ENCODE results near the gene COL24A1. TPM values are rescaled to one million over a fixed set of nuclear protein-coding genes. Genes with fewer than 3 reads are reported as not detected.
"Not testable (repeated sequence)": the region's sequence is repeated elsewhere in the genome, so short reads cannot be mapped to it uniquely, and the experiment has no call there.

The COL24A1 gene
- total RNA-seq, 2 donors from 2014 or later: 0.06 to 0.50 TPM

- peak; percentile 94 for ATAC-seq
- intact Hi-C loops (cut with DNase I, micrococcal nuclease): no loop called here
Observed at GRCh38 chr1:86104606-86105532, 51.7 kb downstream of the COL24A1 start.

DNA sequence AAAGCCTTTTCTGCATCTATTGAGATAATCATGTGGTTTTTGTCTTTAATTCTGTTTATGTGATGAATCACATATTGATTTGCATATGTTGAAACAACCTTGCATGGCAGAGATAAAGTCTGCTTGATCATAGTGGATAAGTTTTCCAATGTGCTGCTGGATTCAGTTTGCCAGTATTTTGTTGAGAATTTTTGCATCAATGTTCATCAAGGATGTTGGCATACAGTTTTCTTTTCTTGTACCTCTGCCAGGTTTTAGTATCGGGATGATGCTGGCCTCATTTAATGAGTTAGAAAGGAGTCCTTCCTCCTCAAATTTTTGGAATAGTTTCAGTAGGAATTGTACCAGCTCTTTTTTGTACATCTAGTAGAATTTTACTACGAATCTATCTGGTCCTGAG lies 55.0 kb downstream of the COL24A1 start:
- intact Hi-C loops (cut with DNase I, micrococcal nuclease): no loop called here

More at GRCh38 chr1:86104606-86105532, 51.7 kb downstream of the COL24A1 start:
- DNase-seq: peak; percentile 23 to 40

DNA sequence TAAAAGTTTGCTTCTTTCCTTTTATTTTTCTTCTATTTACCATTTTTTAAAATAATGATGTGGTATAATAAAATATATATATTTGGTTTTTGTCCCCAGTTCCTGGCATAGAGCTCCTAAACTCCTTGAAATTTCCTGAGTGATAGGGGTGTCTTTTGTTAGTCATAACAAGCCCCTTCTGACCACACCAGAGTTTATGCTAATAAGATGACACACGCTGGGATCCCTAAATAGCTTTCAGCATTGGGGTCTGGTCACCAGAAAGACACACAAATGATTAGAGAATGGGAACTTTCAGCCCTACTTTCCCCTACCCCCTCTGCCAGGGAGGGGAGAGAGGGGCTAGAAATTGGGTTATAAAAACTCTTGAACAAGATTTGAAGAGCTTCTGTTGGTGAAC lies 56.2 kb downstream of the COL24A1 start:
- intact Hi-C loops (cut with DNase I, micrococcal nuclease): no loop called here
- ATAC-seq (no peak), DNase-seq (no peak)

More for the DNA sequence above, 55.0 kb downstream of the COL24A1 start:
- DNase-seq (no peak), ATAC-seq (no peak)

DNA sequence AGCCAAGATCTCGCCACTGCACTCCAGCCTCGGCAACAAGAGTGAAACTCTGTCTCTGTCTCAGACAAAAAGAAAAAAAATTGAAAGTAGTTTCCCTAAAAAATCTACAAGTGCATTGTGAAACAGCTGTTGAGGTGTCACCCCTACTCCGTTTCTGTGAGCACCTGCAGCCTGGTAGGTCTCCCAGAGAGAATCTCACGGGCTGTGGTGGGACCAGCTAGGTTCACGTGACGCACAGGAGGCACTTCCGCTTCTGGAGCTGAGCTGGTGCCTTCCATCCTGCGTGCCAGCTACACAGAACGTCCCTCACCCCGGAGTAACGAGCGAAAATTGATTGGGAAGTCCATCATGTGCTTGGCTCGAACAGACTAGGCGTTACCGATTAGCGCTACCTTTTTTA lies 66.8 kb downstream of the COL24A1 start:
- DNase-seq (no peak), ATAC-seq (no peak)
- intact Hi-C loops (cut with DNase I, micrococcal nuclease): no loop called here

- intact Hi-C loops (cut with DNase I, micrococcal nuclease): no loop called here
- DNase-seq (no peak), ATAC-seq (no peak)
Observed at GRCh38 chr1:86085741-86086409, 70.7 kb downstream of the COL24A1 start.

DNA sequence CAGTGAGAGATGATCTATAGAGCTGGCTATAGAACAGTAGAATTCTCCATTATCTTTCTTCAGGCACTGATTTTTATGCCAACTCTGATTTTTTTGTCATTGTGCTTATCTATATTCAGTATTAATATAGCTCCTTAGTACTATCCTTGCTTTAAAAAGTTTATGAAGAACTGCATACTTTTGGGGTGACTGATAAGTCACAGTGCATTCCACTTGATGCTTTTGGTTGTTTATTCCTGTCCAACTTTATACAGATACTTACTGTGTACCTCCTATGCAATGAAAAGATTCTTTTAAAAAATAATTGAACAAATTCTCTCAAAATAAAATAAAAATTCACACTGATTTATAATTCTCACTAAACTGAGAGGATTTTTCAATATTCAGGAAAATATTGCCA lies 71.6 kb downstream of the COL24A1 start:
- no peak for DNase-seq
- intact Hi-C loops (cut with DNase I, micrococcal nuclease): no loop called here
- ATAC-seq: no peak

GRCh38 chr1:86082183-86082582 lies 74.4 kb downstream of the COL24A1 start:
- ATAC-seq (no peak), DNase-seq (no peak)
- intact Hi-C loops (cut with DNase I, micrococcal nuclease): no loop called here

GRCh38 chr1:86072474-86072873 lies 84.1 kb downstream of the COL24A1 start:
- ATAC-seq; intact Hi-C loops (cut with DNase I, micrococcal nuclease); DNase-seq: not testable (repeated sequence)

GRCh38 chr1:86071870-86072269 lies 84.7 kb downstream of the COL24A1 start:
- ATAC-seq; intact Hi-C loops (cut with DNase I, micrococcal nuclease); DNase-seq: not testable (repeated sequence)

DNA sequence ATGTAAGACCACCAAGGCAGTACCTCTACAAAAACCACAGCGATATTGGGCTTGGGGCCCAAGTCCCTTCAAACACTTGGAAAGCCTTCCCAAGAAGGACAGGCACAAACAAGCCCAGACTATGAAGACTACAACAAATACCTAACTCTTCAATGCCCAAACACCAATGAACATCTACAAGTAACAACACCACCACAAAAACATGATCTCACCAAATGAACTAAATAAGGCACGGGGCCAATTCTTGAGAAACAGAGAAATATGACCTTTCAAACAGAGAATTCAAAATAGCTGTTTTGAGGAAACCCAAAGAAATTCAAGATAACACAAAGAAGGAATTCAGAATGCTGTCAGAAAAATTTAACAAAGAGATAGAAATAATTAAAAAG lies 86.8 kb downstream of the COL24A1 start:
- DNase-seq (no peak), ATAC-seq (no peak)
- intact Hi-C loops (cut with DNase I, micrococcal nuclease): no loop called here

DNA sequence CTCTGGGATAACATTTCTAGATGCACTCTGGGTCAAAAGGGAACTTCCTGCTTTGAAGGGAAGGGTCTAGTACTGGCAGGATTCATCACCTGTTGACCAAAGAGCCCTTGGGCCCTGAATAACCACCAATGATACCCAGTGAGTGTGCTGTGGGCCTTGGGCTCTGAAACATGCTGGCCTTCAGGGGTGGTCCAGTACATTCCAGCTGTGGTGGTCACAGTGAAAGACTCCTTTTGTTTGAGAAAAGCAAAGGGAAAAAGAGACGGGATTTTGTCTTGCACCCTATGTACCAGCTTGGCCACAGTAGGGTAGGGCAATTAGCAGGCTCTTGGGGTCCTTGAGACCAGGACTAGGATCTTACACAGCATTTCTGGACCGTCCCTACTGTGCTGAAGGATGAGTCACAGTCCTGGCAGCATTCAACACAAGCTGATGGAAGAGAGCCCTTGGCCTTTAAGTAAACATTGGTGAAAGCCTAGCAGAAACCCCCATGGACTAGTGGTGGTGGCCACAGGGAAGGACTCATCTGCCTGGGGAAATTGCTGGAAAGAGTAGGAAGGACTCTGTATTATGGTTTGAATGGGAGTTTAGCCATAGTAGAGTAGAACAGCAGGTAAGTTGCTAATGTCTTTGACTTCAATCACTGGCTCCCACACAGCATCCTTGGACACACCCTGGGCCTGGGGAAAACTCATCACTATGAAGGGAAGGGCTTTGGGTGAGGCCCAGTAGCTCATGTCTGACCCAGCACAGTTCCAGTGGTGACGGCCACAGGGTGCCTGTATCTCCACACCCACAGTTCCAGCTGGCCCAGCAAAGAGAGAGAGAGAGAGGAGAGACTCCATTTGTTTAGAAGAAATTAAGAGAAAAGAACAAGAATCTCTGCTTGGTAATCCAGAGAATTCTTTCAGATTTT lies 87.5 kb downstream of the COL24A1 start:
- ATAC-seq (no peak), DNase-seq (no peak)
- intact Hi-C loops (cut with DNase I, micrococcal nuclease): no loop called here

GRCh38 chr1:86068271-86068721 lies 88.3 kb downstream of the COL24A1 start:
- ATAC-seq (no peak), DNase-seq (no peak)
- intact Hi-C loops (cut with DNase I, micrococcal nuclease): no loop called here

DNA sequence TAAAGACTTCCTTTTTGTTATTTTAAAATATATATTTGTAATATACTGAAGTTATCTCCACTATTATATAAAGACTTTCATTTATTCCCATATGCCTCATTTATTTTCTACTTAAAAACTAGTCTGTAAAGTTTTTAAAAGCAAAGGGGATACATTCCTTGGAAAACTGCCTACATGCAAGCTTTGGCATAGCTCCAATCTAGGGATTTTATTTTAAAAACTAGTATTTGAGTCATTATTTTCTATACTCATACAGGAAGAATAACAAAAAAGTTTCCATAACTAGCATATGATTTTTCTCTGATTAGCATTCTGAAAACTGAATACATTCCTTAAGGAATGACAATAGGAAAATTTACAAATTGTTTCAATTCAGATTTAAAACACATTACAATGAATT lies 88.9 kb downstream of the COL24A1 start:
- no peak for ATAC-seq
- DNase-seq: no peak

DNA sequence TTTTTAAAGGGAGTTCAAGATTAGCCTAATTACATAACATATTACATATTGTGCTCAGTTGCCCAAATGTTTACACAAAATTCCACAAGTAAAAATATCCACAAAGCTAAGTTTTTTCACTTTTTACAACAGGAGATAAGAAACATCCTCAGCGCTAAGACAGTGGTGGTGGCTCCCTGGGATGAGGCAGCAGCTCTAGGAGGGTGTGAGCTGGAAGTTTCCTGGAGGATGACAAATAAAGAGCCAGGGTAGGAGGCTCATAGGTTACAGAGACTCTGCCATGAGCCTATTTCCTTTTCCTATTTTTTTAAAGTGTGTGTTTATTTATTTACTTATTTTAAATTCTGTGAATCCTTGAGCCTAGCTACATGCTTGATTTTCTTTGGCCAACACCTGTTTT lies 91.7 kb downstream of the COL24A1 start:
- ATAC-seq (no peak), DNase-seq (no peak)
- intact Hi-C loops (cut with DNase I, micrococcal nuclease): no loop called here

More for the DNA sequence above, 88.9 kb downstream of the COL24A1 start:
- intact Hi-C loops (cut with DNase I, micrococcal nuclease): no loop called here

DNA sequence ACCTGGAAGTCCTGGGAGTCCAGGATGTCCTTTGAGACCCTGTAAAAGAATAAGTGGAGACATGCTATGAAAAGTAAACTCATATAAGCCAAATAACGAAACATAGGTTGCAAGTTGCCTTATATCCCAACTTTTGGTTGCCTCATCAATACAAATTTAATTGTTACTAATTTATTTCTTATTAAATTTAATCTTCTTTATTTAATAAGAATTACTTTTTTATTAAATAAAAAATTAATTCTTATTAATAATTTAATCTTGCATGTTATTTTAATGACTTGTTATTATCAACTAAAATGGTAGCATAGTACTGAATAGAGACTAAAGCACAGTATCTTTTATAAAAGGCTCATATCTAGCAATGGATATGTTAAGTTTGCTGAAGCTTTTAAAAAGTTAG lies 92.9 kb downstream of the COL24A1 start:
- DNase-seq: no peak
- intact Hi-C loops (cut with DNase I, micrococcal nuclease): no loop called here
- no peak for ATAC-seq

GRCh38 chr1:86062453-86062852 lies 94.1 kb downstream of the COL24A1 start:
- intact Hi-C loops (cut with DNase I, micrococcal nuclease): no loop called here
- DNase-seq: no peak
- ATAC-seq: no peak

- no peak for ATAC-seq
- DNase-seq: no peak
- intact Hi-C loops (cut with DNase I, micrococcal nuclease): no loop called here
Observed at GRCh38 chr1:86061551-86061990, 95.0 kb downstream of the COL24A1 start.

DNA sequence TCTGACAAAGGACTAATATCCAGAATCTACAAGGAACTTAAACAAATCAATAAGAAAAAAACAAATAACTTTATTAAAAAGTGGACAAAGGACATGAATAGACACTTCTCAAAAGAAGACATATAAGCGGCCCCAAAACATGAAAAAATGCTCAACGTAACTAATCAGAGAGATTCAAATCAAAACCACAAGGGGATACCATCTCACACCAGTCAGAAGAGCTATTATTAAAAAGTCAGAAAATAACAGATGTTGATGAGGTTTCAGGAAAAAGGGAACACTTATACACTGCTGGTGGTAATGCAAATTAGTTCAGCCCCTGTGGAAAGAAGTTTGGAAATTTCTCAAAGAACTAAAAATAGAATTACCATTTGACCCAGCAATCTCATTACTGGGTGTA lies 102.2 kb downstream of the COL24A1 start:
- intact Hi-C loops (cut with DNase I, micrococcal nuclease): no loop called here
- ATAC-seq (no peak), DNase-seq (no peak)

Measured in left colon (tissue), 2 donors.